Neuronal stem cell (in vitro differentiated cells): ENCODE measurements around the gene GIGYF2.

Experiments used
- DNase-seq: peaks from one replicate; pipeline ENCODE4 v3.0.0-alpha.2; 2013; ENCODE audit warnings: low spot score
- H2AFZ ChIP-seq: one replicate; pipeline ENCODE4 v1.6.1; 2013; ENCODE audit warnings: mild to moderate bottlenecking, low read length, inconsistent platforms
- H2AK5ac ChIP-seq: 2 replicates; pipeline ENCODE4 v1.6.1; 2013; ENCODE audit warnings: low read depth, mild to moderate bottlenecking, inconsistent platforms, low read length, moderate library complexity, mixed read lengths
- H2BK120ac ChIP-seq: 2 replicates; pipeline ENCODE4 v1.6.1; 2013; ENCODE audit warnings: low read depth, mild to moderate bottlenecking, inconsistent platforms, low read length, moderate library complexity, mixed read lengths
- H2BK12ac ChIP-seq: one replicate; pipeline ENCODE4 v1.6.1; 2013; ENCODE audit warnings: low read length, inconsistent platforms
- H2BK15ac ChIP-seq: 2 replicates; pipeline ENCODE4 v1.6.1; 2013; ENCODE audit warnings: mild to moderate bottlenecking, low read length, inconsistent platforms, mixed read lengths
- H2BK5ac ChIP-seq: one replicate; pipeline ENCODE4 v1.6.1; 2013; ENCODE audit warnings: inconsistent platforms, mild to moderate bottlenecking, low read length, moderate library complexity
- H3K14ac ChIP-seq: one replicate; pipeline ENCODE4 v1.6.1; 2013; ENCODE audit warnings: low read length, inconsistent platforms
- H3K18ac ChIP-seq: 2 replicates; pipeline ENCODE4 v1.6.1; 2013; ENCODE audit warnings: low read length, inconsistent platforms
- H3K23ac ChIP-seq: 2 replicates; pipeline ENCODE4 v1.6.1; 2013; ENCODE audit warnings: low read depth, mild to moderate bottlenecking, mixed read lengths, low read length, inconsistent platforms; ENCODE audit not compliant: poor library complexity
- H3K27ac ChIP-seq: replicated peaks from 3 replicates; pipeline ENCODE4 v1.5.1; 2013; ENCODE audit warnings: low read length, inconsistent platforms
- H3K27me3 ChIP-seq, 3 experiments: 2 replicates each; pipeline ENCODE4 v1.6.1; 2013; ENCODE audit warnings: low read length in 3 of 3, mild to moderate bottlenecking in 2 of 3, inconsistent platforms in 1 of 3, low read depth in 1 of 3, mixed read lengths in 1 of 3, moderate library complexity in 1 of 3; ENCODE audit not compliant: control insufficient read depth in 3 of 3, insufficient read depth in 3 of 3
- H3K36me3 ChIP-seq, 2 donors: replicated peaks in 1 of 2; 2 replicates each; pipeline ENCODE4 v1.6.1; 2013; ENCODE audit warnings: low read length in 2 of 2; ENCODE audit not compliant: control insufficient read depth in 2 of 2, insufficient read depth in 2 of 2
- H3K4ac ChIP-seq: 2 replicates; pipeline ENCODE4 v1.6.1; 2013; ENCODE audit warnings: inconsistent platforms, mild to moderate bottlenecking, low read length, moderate library complexity
- H3K4me1 ChIP-seq, 2 donors: 1 replicate in 1 of 2; 2 replicates in 1 of 2; pipeline ENCODE4 v1.6.1; 2013; ENCODE audit warnings: low read length in 2 of 2, low read depth in 1 of 2; ENCODE audit not compliant: control insufficient read depth in 2 of 2, insufficient read depth in 1 of 2
- H3K4me2 ChIP-seq: one replicate; pipeline ENCODE4 v1.6.1; 2013; ENCODE audit warnings: mild to moderate bottlenecking, low read length, inconsistent platforms; ENCODE audit not compliant: insufficient read depth, poor library complexity, severe bottlenecking
- H3K4me3 ChIP-seq, 2 donors: 2 replicates each; pipeline ENCODE4 v1.5.1; 2013; ENCODE audit warnings: low read length in 2 of 2, mild to moderate bottlenecking in 2 of 2, inconsistent platforms in 1 of 2, moderate library complexity in 1 of 2
- H3K79me1 ChIP-seq: one replicate; pipeline ENCODE4 v1.6.1; 2013; ENCODE audit warnings: low read depth, mild to moderate bottlenecking, inconsistent platforms, low read length, moderate library complexity
- H3K9ac ChIP-seq: one replicate; pipeline ENCODE4 v1.6.1; 2013; ENCODE audit warnings: mild to moderate bottlenecking, low read depth, low read length, inconsistent platforms; ENCODE audit not compliant: poor library complexity
- H3K9me3 ChIP-seq, 2 donors: replicated peaks in 1 of 2; 2 replicates each; pipeline versions ENCODE3 to v1.6.1; 2013; ENCODE audit warnings: low read length in 2 of 2, mild to moderate bottlenecking in 2 of 2, inconsistent platforms in 1 of 2, low read depth in 1 of 2, mixed read lengths in 1 of 2, moderate library complexity in 1 of 2; ENCODE audit not compliant: control insufficient read depth in 2 of 2, insufficient read depth in 1 of 2
- H4K8ac ChIP-seq: one replicate; pipeline ENCODE4 v1.6.1; 2013; ENCODE audit warnings: low read depth, mild to moderate bottlenecking, inconsistent platforms, low read length, moderate library complexity
- H4K91ac ChIP-seq: one replicate; pipeline ENCODE4 v1.6.1; 2013; ENCODE audit warnings: low read length, low read depth, mild to moderate bottlenecking, inconsistent platforms; ENCODE audit not compliant: poor library complexity
- WGBS, 2 donors: extraction: QIAGEN DNeasy Blood & Tissue Kit; methylation state at CpG; one replicate each; pipeline ENCODE4 v1.1.7; 2013; ENCODE audit warnings: missing lambda C conversion rate in 2 of 2, mixed read lengths in 1 of 2; ENCODE audit not compliant: insufficient read length in 2 of 2, insufficient replicate concordance in 1 of 2; ENCODE audit errors: extremely low coverage in 2 of 2; 5-methylcytosine and 5-hydroxymethylcytosine counted together

The GIGYF2 gene

GRCh38 chr2:232666051-232666805 lies 30.9 kb upstream of the GIGYF2 start:
- Histone ChIP-seq H3K9me3 (no peaks in the 10 kb centered on the region), H3K79me1 (no peaks in the 10 kb centered on the region), H3K4me1 (peaks cover 8 to 9% of the 10 kb centered on the region in 2 donors), H4K8ac (no peak overlapping the region), H3K9ac (no peak overlapping the region), H3K36me3 (no peaks in the 10 kb centered on the region), H4K91ac (no peak overlapping the region), H3K23ac (no peak overlapping the region), H2AK5ac (no peak overlapping the region), H2BK5ac (no peak overlapping the region), H3K4me3 (no peak overlapping the region), H2AFZ (peak overlapping the region; percentile 44), H3K14ac (no peak overlapping the region), H3K4me2 (no peak overlapping the region), H2BK120ac (no peak overlapping the region), H3K27ac (no peak overlapping the region), H3K18ac (no peak overlapping the region), H3K4ac (no peak overlapping the region), H3K27me3 (no peaks in the 10 kb centered on the region), H2BK12ac (no peak overlapping the region), H2BK15ac (no peak overlapping the region)
- no peak for DNase-seq
- no CpG with 5 or more reads among the region's 7 CpGs for WGBS, 2 donors

GRCh38 chr2:232667989-232668583 lies 29.0 kb upstream of the GIGYF2 start:
- no peak overlapping the region for H3K9ac ChIP-seq
- no peak for DNase-seq
- no CpG with 5 or more reads among the region's 10 CpGs for WGBS, 2 donors

GRCh38 chr2:232668805-232669444 lies 28.2 kb upstream of the GIGYF2 start:
- H2BK120ac ChIP-seq = no peak overlapping the region
- no peak overlapping the region for H4K91ac ChIP-seq
- H2BK12ac ChIP-seq = no peak overlapping the region
- no CpG with 5 or more reads among the region's 17 CpGs for WGBS, 2 donors
- H3K18ac ChIP-seq = no peak overlapping the region
- H2AFZ ChIP-seq = peak overlapping the region; percentile 81
- no peak overlapping the region for H3K27ac ChIP-seq
- no peak overlapping the region for H3K14ac ChIP-seq
- H2BK5ac ChIP-seq = no peak overlapping the region
- H3K23ac ChIP-seq = no peak overlapping the region
- no peak overlapping the region for H4K8ac ChIP-seq
- no peaks in the 10 kb centered on the region for H3K9me3 ChIP-seq
- H3K4ac ChIP-seq = no peak overlapping the region
- no peak for DNase-seq
- H3K4me2 ChIP-seq = no peak overlapping the region
- H2AK5ac ChIP-seq = no peak overlapping the region
- no peaks in the 10 kb centered on the region for H3K79me1 ChIP-seq
- H3K9ac ChIP-seq = no peak overlapping the region
- peaks cover 8 to 9% of the 10 kb centered on the region in 2 donors for H3K4me1 ChIP-seq
- no peaks in the 10 kb centered on the region for H3K27me3 ChIP-seq
- H3K36me3 ChIP-seq = no peaks in the 10 kb centered on the region
- H3K4me3 ChIP-seq = no peak overlapping the region
- no peak overlapping the region for H2BK15ac ChIP-seq

More at GRCh38 chr2:232667989-232668583, 29.0 kb upstream of the GIGYF2 start:
- Histone ChIP-seq H3K4me2 (no peak overlapping the region), H3K27me3 (no peaks in the 10 kb centered on the region), H3K18ac (peak overlapping the region; percentile 4), H3K79me1 (no peaks in the 10 kb centered on the region), H3K4ac (no peak overlapping the region), H2AK5ac (no peak overlapping the region), H3K14ac (no peak overlapping the region), H2BK15ac (no peak overlapping the region), H3K9me3 (no peaks in the 10 kb centered on the region), H3K36me3 (no peaks in the 10 kb centered on the region), H2BK12ac (no peak overlapping the region), H3K4me1 (peaks cover 8 to 9% of the 10 kb centered on the region in 2 donors), H4K91ac (no peak overlapping the region), H2BK120ac (no peak overlapping the region), H3K23ac (no peak overlapping the region), H4K8ac (no peak overlapping the region), H2BK5ac (no peak overlapping the region), H3K4me3 (no peak overlapping the region), H3K27ac (no peak overlapping the region), H2AFZ (peak overlapping the region; percentile 41)

GRCh38 chr2:232672588-232672987 lies 24.5 kb upstream of the GIGYF2 start:
- Histone ChIP-seq H2BK120ac (no peak overlapping the region), H2BK12ac (no peak overlapping the region), H3K4me2 (no peak overlapping the region), H3K4me1 (peaks cover 5 to 8% of the 10 kb centered on the region in 2 donors), H3K4me3 (peak overlapping the region in 1 of 2 donors; percentile 62), H3K14ac (no peak overlapping the region), H2AFZ (no peak overlapping the region), H3K4ac (no peak overlapping the region), H3K23ac (no peak overlapping the region), H2BK5ac (no peak overlapping the region), H2BK15ac (no peak overlapping the region), H2AK5ac (no peak overlapping the region), H3K27me3 (no peaks in the 10 kb centered on the region), H3K36me3 (no peaks in the 10 kb centered on the region), H3K18ac (no peak overlapping the region), H4K8ac (no peak overlapping the region), H4K91ac (peak overlapping the region; percentile 6), H3K79me1 (no peaks in the 10 kb centered on the region), H3K9me3 (no peaks in the 10 kb centered on the region), H3K27ac (no peak overlapping the region), H3K9ac (no peak overlapping the region)
- WGBS, 2 donors = no CpG with 5 or more reads among the region's 1 CpG
- no peak for DNase-seq
